Panc1 (cell line): ENCODE measurements around the gene RAD50.

Experiments
- CTCF ChIP-seq: fragments of 450-650 bp; IDR thresholded peaks from 2 replicates; pipeline ENCODE4 v1.5.1; 2017; ENCODE audit warnings: mild to moderate bottlenecking
- POLR2AphosphoS5 ChIP-seq: IDR thresholded peaks from 2 replicates; pipeline ENCODE4 v1.6.1; 2012; ENCODE audit warnings: mild to moderate bottlenecking, low read depth, low read length, moderate library complexity
- SIN3A ChIP-seq: IDR thresholded peaks from 2 replicates; pipeline ENCODE4 v1.6.1; 2012; ENCODE audit warnings: low read depth, mild to moderate bottlenecking, low read length, moderate library complexity, borderline replicate concordance; ENCODE audit not compliant: insufficient read depth
- TCF7L2 ChIP-seq: IDR thresholded peaks from 2 replicates; pipeline ENCODE4 v1.6.1; 2011; ENCODE audit warnings: mild to moderate bottlenecking, low read depth, low read length, inconsistent platforms

DNA sequence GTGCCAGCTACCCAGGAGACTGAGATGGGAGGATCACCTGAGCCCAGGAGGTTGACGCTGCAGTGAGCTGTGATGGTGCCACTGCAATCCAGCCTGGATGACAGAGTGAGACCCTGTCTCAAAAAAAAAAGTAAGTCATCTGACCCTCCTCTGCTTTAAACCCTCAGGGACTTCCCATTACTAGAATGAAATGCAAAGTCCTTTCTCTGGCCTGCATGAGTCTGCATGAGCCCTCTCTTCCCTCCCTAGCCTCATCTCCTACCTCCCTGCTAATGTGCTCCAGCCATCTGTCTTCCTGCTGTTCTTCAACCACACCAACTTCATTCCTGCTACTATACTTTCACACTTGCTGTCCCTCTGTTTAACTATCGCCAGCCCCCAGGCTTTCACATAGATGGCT, 28.8 kb upstream of the RAD50 start:
- TF ChIP-seq POLR2AphosphoS5, result no peak
- TF ChIP-seq CTCF, result no peak
- TF ChIP-seq TCF7L2, result no peak
- TF ChIP-seq SIN3A, result no peak
